Thyroid gland (tissue), 4 donors: Measurements from ENCODE around the gene GGNBP2. TPM values are rescaled to one million over a fixed set of nuclear protein-coding genes. Genes with fewer than 3 reads are reported as not detected.

Experiments
- DNase-seq, 2 donors: peaks; one replicate each; pipeline ENCODE4 v3.0.0-alpha.2; 2019
- H3K27ac ChIP-seq, 3 donors: fragments of 200-600 bp; sonication (generic); 1 replicate in 2 of 3; 2 replicates in 1 of 3; pipeline ENCODE4 v1.5.1; 2016 to 2019; ENCODE audit warnings: mild to moderate bottlenecking in 1 of 3, moderate library complexity in 1 of 3
- H3K27me3 ChIP-seq: fragments of 200-600 bp; sonication (generic); one replicate; pipeline ENCODE4 v1.5.1; 2019
- H3K36me3 ChIP-seq, 2 donors: fragments of 200-600 bp; sonication (generic); one replicate each; pipeline ENCODE4 v1.5.1; 2016 to 2019
- H3K4me1 ChIP-seq, 2 donors: fragments of 200-600 bp; sonication (generic); one replicate each; pipeline ENCODE4 v1.5.1; 2017 to 2019
- H3K4me3 ChIP-seq, 3 donors: fragments of 200-600 bp; sonication (generic); replicated peaks in 1 of 3; 1 replicate in 2 of 3; 2 replicates in 1 of 3; pipeline ENCODE4 v1.5.1; 2016; ENCODE audit warnings: mild to moderate bottlenecking in 1 of 3
- H3K9me3 ChIP-seq: fragments of 200-600 bp; sonication (generic); one replicate; pipeline ENCODE4 v1.5.1; 2017
- POLR2A ChIP-seq, 2 donors: fragments of 450-650 bp; IDR thresholded peaks; one replicate each; pipeline ENCODE4 v1.6.1; 2017; ENCODE audit warnings: antibody characterized with exemption in 2 of 2, mild to moderate bottlenecking in 2 of 2, moderate library complexity in 1 of 2
- WGBS, 2 donors: methylation state at CpG; one replicate each; pipeline ENCODE4 v1.1.5; 2017; 5-methylcytosine and 5-hydroxymethylcytosine counted together
- intact Hi-C: fragments of 100-400 bp; cut with DNase I; formaldehyde crosslinking; loops from one replicate; pipeline ENCODE4 v1.15.1; 2023
- total RNA-seq, 4 donors: library from RNA; depleted of rRNA; stranded (reverse); fragments of >200 nt; gene quantifications; one replicate each; pipeline ENCODE4 v1.2.3, GENCODE V29; 2016
- TF ChIP-seq, protein P1 (sequence below), 6 experiments: fragments of 200-600 bp in 3 of 6; fragments of 450-650 bp in 3 of 6; sonication (generic) in 3 of 6; IDR thresholded peaks; one replicate each; pipeline ENCODE4 v1.5.1; 2016 to 2019; ENCODE audit warnings: antibody characterized with exemption in 6 of 6, mild to moderate bottlenecking in 2 of 6, inconsistent platforms in 1 of 6, moderate library complexity in 1 of 6

GGNBP2 gene
- total RNA-seq, 4 donors from 2014 or later, result 47.3 to 74.1 (median 58.0) TPM

DNA sequence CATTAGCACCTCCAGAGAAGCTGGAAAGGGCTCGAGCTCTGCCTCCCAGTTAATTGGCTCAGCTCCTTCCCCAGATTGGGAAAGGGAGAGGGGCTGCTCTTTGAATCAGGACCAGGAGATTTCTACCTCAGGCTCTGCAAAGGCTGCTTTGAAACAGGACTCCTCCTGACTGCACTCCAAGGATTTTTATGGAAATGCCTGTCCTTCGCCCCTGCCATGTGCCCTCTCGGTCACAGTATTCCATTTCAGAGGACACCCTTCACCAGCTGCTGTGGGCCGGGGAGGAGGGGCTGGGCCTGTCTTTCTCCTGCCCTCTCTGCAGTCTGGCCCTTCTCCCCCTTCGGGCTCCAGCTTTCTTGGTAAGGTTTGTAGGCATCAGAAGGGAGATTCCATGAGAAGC, 70.2 kb downstream of the GGNBP2 start:
- 52 to 55% methylated on average over 5 of the region's 5 CpGs for whole genome bisulfite sequencing, 2 donors
- H3K9me3 ChIP-seq, result no peaks in the 10 kb centered on the region
- TF ChIP-seq, protein P1, sequence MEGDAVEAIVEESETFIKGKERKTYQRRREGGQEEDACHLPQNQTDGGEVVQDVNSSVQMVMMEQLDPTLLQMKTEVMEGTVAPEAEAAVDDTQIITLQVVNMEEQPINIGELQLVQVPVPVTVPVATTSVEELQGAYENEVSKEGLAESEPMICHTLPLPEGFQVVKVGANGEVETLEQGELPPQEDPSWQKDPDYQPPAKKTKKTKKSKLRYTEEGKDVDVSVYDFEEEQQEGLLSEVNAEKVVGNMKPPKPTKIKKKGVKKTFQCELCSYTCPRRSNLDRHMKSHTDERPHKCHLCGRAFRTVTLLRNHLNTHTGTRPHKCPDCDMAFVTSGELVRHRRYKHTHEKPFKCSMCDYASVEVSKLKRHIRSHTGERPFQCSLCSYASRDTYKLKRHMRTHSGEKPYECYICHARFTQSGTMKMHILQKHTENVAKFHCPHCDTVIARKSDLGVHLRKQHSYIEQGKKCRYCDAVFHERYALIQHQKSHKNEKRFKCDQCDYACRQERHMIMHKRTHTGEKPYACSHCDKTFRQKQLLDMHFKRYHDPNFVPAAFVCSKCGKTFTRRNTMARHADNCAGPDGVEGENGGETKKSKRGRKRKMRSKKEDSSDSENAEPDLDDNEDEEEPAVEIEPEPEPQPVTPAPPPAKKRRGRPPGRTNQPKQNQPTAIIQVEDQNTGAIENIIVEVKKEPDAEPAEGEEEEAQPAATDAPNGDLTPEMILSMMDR (IDR thresholded peaks at IDR 0.05), result no peak
- TF ChIP-seq POLR2A (IDR thresholded peaks at IDR 0.05), result no peak
- no peaks in the 10 kb centered on the region for H3K4me1 ChIP-seq
- H3K36me3 ChIP-seq, result no peaks in the 10 kb centered on the region
- peaks cover 3% of the 10 kb centered on the region for H3K27me3 ChIP-seq
- no peak overlapping the region for H3K4me3 ChIP-seq
- intact Hi-C loops, result loop anchor here (10.0 kb wide), 1 partner anchor 440 kb away; no protein-coding TSS in a partner anchor
- DNase-seq, result no peak
- no peak overlapping the region for H3K27ac ChIP-seq

DNA sequence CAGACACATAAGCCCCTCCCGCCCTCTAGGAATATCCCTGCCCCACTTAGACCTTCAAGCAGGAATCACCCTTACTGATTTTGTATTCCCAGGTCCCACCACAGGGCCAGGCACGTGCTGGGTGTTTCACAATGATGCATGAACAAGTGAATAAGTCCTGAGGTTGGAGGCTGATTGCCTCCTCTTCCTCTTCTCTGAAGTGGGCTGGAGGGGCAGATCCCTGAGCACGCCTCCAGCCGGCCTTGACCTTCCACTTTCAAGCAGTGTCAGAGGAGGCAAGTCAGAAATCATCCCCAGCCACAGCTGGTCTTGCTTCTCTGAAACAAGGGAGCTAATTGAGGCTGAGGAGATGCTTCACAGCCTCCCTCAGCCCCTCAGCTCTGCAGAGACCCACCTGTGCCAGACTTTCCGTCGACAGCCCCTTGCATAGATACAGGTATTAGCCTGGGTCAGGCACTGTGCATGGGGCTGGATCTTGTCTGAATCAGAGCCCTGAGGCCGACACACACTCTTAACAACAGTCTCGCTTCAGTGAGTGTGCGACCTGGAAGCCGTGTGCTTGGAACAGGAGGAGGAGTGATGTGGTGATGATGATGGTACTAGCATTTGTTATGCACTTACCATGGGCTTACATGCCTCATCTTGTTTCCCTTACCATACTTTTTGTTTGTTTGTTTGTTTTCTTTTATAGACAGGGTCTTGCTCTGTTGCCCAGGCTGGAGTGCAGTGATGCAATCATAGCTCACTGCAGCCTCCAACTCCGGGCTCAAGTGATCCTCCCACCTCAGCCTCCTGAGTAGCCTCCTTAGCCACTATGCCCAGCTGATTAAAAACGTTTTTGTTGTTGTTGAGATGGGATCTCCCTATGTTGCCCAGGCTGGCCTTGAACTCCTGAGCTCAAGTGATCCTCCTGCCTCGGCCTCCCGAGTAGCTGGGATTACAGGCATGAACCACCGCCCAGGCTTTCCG, 71.6 kb downstream of the GGNBP2 start:
- Histone ChIP-seq H3K4me3 (no peak overlapping the region), H3K27ac (no peak overlapping the region), H3K27me3 (peaks cover 3% of the 10 kb centered on the region), H3K9me3 (no peaks in the 10 kb centered on the region), H3K36me3 (no peaks in the 10 kb centered on the region), H3K4me1 (no peaks in the 10 kb centered on the region)
- intact Hi-C loops, result loop anchor here (10.0 kb wide), 1 partner anchor 438 kb away; no protein-coding TSS in a partner anchor
- DNase-seq, result no peak
- WGBS, 2 donors, result 67% methylated on average over 12 to 16 of the region's 16 CpGs
- TF ChIP-seq, protein P1 (IDR thresholded peaks at IDR 0.05), result no peak
- TF ChIP-seq POLR2A (IDR thresholded peaks at IDR 0.05), result no peak

DNA sequence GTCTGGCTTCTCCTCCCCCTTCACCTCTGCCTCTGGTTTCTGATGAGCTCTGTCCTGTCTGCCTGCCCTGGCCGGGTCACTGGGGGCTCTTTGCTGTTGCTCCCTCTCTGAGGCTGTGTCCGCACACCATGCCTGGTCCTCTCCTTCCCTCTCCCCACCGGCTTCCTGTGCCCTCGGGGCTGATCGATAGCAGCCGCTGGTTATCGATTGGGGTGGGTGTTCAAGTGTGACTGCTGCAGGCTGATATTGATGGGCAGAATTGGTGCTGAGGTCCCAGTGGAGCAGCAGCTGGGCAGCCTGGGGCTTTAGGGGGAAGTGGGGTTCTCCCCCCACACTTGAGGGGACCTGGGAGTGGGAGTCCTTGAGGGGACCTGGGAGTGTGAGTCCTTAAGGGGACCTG, 73.1 kb downstream of the GGNBP2 start:
- Histone ChIP-seq H3K27ac (no peak overlapping the region), H3K4me1 (no peaks in the 10 kb centered on the region), H3K9me3 (no peaks in the 10 kb centered on the region), H3K4me3 (no peak overlapping the region), H3K27me3 (peaks cover 3% of the 10 kb centered on the region), H3K36me3 (no peaks in the 10 kb centered on the region)
- TF ChIP-seq POLR2A (IDR thresholded peaks at IDR 0.05), result no peak
- TF ChIP-seq, protein P1 (IDR thresholded peaks at IDR 0.05), result no peak
- DNase-seq, result no peak
- WGBS, 2 donors, result 83 to 92% methylated on average over 7 of the region's 7 CpGs
- intact Hi-C loops, result loop anchor here (10.0 kb wide), 1 partner anchor 437 kb away; no protein-coding TSS in a partner anchor

DNA sequence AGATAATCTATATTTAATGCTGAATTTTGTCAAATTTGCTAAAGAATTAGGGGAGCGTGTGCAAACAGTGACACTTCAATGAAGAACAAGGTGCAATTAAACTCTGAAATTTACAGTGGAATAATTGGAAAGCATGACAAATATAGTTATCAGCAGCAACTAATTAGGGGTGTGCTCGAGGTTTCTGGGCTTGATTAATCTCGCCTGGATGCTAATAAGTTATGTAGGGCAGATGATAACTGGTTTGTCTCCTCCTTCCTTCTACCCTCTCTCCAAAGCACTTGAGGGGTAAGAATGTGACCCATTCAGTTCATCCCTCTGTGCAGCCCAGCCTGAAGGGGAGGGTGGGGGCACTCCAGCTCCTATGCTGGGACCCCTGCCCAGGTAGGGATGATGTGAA, 78.6 kb downstream of the GGNBP2 start:
- H3K4me1 ChIP-seq, result peaks cover 0 to 7% of the 10 kb centered on the region in 2 donors
- no peaks in the 10 kb centered on the region for H3K36me3 ChIP-seq
- H3K9me3 ChIP-seq, result no peaks in the 10 kb centered on the region
- H3K27me3 ChIP-seq, result no peaks in the 10 kb centered on the region
- TF ChIP-seq, protein P1 (IDR thresholded peaks at IDR 0.05), result no peak
- TF ChIP-seq POLR2A (IDR thresholded peaks at IDR 0.05), result no peak
- 64 to 88% methylated on average over 3 of the region's 3 CpGs for WGBS, 2 donors
- intact Hi-C loops, result no loop called here
- no peak overlapping the region for H3K27ac ChIP-seq
- H3K4me3 ChIP-seq, result no peak overlapping the region
- DNase-seq, result no peak

DNA sequence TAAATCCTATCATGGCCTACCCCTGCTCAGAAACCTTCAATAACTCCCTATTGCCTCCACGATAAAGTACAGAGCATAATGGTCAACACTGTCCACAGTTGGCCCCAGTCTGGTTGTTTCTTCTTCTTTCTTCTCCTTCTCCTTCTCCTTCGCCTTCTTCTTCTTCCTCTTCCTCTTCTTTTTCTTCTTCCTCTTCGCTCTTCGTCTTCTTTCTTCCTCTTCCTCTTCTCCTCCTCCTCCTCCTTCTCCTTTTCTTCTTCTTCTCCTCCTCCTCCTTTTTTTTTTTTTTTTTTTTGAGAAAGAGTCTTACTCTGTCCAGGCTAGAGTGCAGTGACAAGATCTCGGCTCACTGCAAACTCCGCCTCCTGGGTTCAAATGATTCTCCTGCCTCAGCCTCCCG, 80.5 kb downstream of the GGNBP2 start:
- no peaks in the 10 kb centered on the region for H3K36me3 ChIP-seq
- H3K4me3 ChIP-seq, result no peak overlapping the region
- no peaks in the 10 kb centered on the region for H3K9me3 ChIP-seq
- H3K27me3 ChIP-seq, result no peaks in the 10 kb centered on the region
- intact Hi-C loops, result no loop called here
- WGBS, 2 donors, result 79 to 87% methylated on average over 7 of the region's 7 CpGs
- TF ChIP-seq, protein P1 (IDR thresholded peaks at IDR 0.05), result no peak
- no peak for TF ChIP-seq POLR2A (IDR thresholded peaks at IDR 0.05)
- H3K4me1 ChIP-seq, result peaks cover 0 to 7% of the 10 kb centered on the region in 2 donors
- no peak overlapping the region for H3K27ac ChIP-seq
- DNase-seq, result no peak
